Epithelial cell of esophagus (primary cell): ENCODE measurements around the gene GPC6.

ENCODE experiments used
- DNase-seq: peaks from one replicate; pipeline ENCODE4 v3.0.0; 2010; ENCODE audit warnings: low read depth
- H3K4me3 ChIP-seq: 2 replicates; pipeline ENCODE4 v1.5.1; 2011; ENCODE audit warnings: mild to moderate bottlenecking, low read length, control low read depth
- CTCF ChIP-seq: IDR thresholded peaks from 2 replicates; pipeline ENCODE4 v1.5.1; 2011; ENCODE audit warnings: low read depth, mild to moderate bottlenecking, low read length, control low read depth, inconsistent platforms; ENCODE audit not compliant: insufficient read depth; ENCODE audit errors: missing control alignments

Gene GPC6

GRCh38 chr13:93947651-93948050 lies 721.0 kb downstream of the GPC6 start:
- H3K4me3 ChIP-seq: no peak overlapping the region
- TF ChIP-seq CTCF: no peak

GRCh38 chr13:93948162-93948922 lies 721.7 kb downstream of the GPC6 start:
- no peak for DNase-seq

More at GRCh38 chr13:93947651-93948050, 721.0 kb downstream of the GPC6 start:
- no peak for DNase-seq

GRCh38 chr13:93951108-93951507 lies 724.5 kb downstream of the GPC6 start:
- H3K4me3 ChIP-seq: no peak overlapping the region
- peak; percentile 6 for DNase-seq
- TF ChIP-seq CTCF: peak; percentile 46

More at GRCh38 chr13:93948162-93948922, 721.7 kb downstream of the GPC6 start:
- H3K4me3 ChIP-seq: no peak overlapping the region
- no peak for TF ChIP-seq CTCF

- no peak for DNase-seq
Measured at GRCh38 chr13:93951951-93952350, 725.3 kb downstream of the GPC6 start.

GRCh38 chr13:93953841-93954240 lies 727.2 kb downstream of the GPC6 start:
- no peak for DNase-seq
- H3K4me3 ChIP-seq: no peak overlapping the region
- TF ChIP-seq CTCF: no peak

More at GRCh38 chr13:93951951-93952350, 725.3 kb downstream of the GPC6 start:
- no peak for TF ChIP-seq CTCF
- no peak overlapping the region for H3K4me3 ChIP-seq

- TF ChIP-seq CTCF: no peak
- no peak overlapping the region for H3K4me3 ChIP-seq
- DNase-seq: no peak
Measured at GRCh38 chr13:93955904-93956303, 729.3 kb downstream of the GPC6 start.

GRCh38 chr13:93956426-93956825 lies 729.8 kb downstream of the GPC6 start:
- DNase-seq: no peak
- no peak overlapping the region for H3K4me3 ChIP-seq
- no peak for TF ChIP-seq CTCF
